Neural cell (in vitro differentiated cells): ENCODE data around the gene MAPK7.

Experiments used
- CTCF ChIP-seq: fragments of 450-650 bp; IDR thresholded peaks from 2 replicates; pipeline ENCODE4 v1.5.1; 2014; ENCODE audit warnings: antibody characterized with exemption, mild to moderate bottlenecking, moderate library complexity; ENCODE audit not compliant: poor library complexity, severe bottlenecking
- REST ChIP-seq: IDR thresholded peaks from 2 replicates; pipeline ENCODE4 v1.6.1; 2012; ENCODE audit warnings: borderline replicate concordance

GRCh38 chr17:19362277-19363113, 15.8 kb upstream of the MAPK7 start, which contains the start of gene B9D1:
- TF ChIP-seq REST (no peak), CTCF (peak; percentile 100)
